Measurements from ENCODE around the gene ZNRF3.

ZNRF3 gene

GRCh38 chr22:28953976-28954880 lies 70.9 kb downstream of the ZNRF3 start:
- Histone ChIP-seq H3K79me2 (ENCODE audit: insufficient read depth, low read length) (no peaks in the 10 kb centered on the region), H3K4me3 (ENCODE audit: low read depth in 1 of 2, low read length in 2 of 2) (no peak overlapping the region), H4K20me1 (ENCODE audit: insufficient read depth, low read length) (peaks cover 92% of the 10 kb centered on the region), H3K4me1 (ENCODE audit: insufficient read depth, low read length) (peaks cover 11% of the 10 kb centered on the region), H3K27me3 (ENCODE audit: insufficient read depth, low read length, poor library complexity) (peaks cover 71% of the 10 kb centered on the region), H3K4me2 (ENCODE audit: insufficient read depth, low read length) (no peak overlapping the region), H3K36me3 (ENCODE audit: insufficient read depth, low read length) (no peaks in the 10 kb centered on the region), H3K9ac (ENCODE audit: low read depth, low read length) (no peak overlapping the region), H3K9me3 (ENCODE audit: insufficient read depth, low read length, severe bottlenecking) (no peaks in the 10 kb centered on the region), H3K27ac (ENCODE audit: low read length) (no peak overlapping the region), H2AFZ (ENCODE audit: low read depth, low read length) (no peak overlapping the region)
- DNase-seq (no peak), ATAC-seq (ENCODE audit: insufficient read depth, low read depth) (no peak)
- TF ChIP-seq CTCF (IDR thresholded peaks at IDR 0.05; ENCODE audit: borderline replicate concordance, extremely low read depth, low read length, poor library complexity, severe bottlenecking) (no peak), EZH2 (IDR thresholded peaks at IDR 0.05; ENCODE audit: borderline replicate concordance, low read depth, low read length, severe bottlenecking) (no peak)

GRCh38 chr22:28955817-28956216 lies 72.4 kb downstream of the ZNRF3 start:
- ATAC-seq (ENCODE audit: insufficient read depth, low read depth) = peak; percentile 97

DNA sequence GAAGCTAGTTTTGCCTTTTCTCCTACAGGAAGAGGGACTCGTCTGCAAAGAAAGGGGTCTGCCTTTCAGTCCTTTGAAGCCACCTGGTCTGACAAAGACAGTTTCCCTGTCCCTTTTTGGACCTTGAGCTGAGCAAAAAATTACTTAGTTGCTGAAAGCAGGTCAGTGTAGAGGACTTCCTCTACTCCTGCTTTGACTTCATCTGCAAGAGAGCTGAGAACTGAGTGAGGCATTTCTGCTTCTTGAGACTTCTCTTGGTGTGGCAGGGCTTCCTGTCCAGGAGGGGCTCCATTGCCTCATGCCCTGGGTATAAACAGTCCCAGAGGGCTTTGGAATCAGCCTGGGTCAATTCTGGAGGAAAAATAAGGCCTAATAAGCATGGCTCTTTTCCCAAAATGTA lies 73.1 kb downstream of the ZNRF3 start:
- Histone ChIP-seq H3K4me1 (ENCODE audit: insufficient read depth, low read length) (peaks cover 11% of the 10 kb centered on the region), H3K27ac (ENCODE audit: low read length) (no peak overlapping the region), H3K4me3 (ENCODE audit: low read depth in 1 of 2, low read length in 2 of 2) (no peak overlapping the region), H3K9me3 (ENCODE audit: insufficient read depth, low read length, severe bottlenecking) (no peaks in the 10 kb centered on the region), H2AFZ (ENCODE audit: low read depth, low read length) (no peak overlapping the region), H3K9ac (ENCODE audit: low read depth, low read length) (no peak overlapping the region), H3K27me3 (ENCODE audit: insufficient read depth, low read length, poor library complexity) (peaks cover 72% of the 10 kb centered on the region), H3K79me2 (ENCODE audit: insufficient read depth, low read length) (no peaks in the 10 kb centered on the region), H4K20me1 (ENCODE audit: insufficient read depth, low read length) (peaks cover 94% of the 10 kb centered on the region), H3K36me3 (ENCODE audit: insufficient read depth, low read length) (no peaks in the 10 kb centered on the region), H3K4me2 (ENCODE audit: insufficient read depth, low read length) (no peak overlapping the region)
- TF ChIP-seq CTCF (IDR thresholded peaks at IDR 0.05; ENCODE audit: borderline replicate concordance, extremely low read depth, low read length, poor library complexity, severe bottlenecking) = no peak
- no peak for TF ChIP-seq EZH2 (IDR thresholded peaks at IDR 0.05; ENCODE audit: borderline replicate concordance, low read depth, low read length, severe bottlenecking)
- no peak for ATAC-seq (ENCODE audit: insufficient read depth, low read depth)
- DNase-seq = no peak

More at GRCh38 chr22:28955817-28956216, 72.4 kb downstream of the ZNRF3 start:
- Histone ChIP-seq H3K4me2 (ENCODE audit: insufficient read depth, low read length) (no peak overlapping the region), H3K4me1 (ENCODE audit: insufficient read depth, low read length) (peaks cover 11% of the 10 kb centered on the region), H2AFZ (ENCODE audit: low read depth, low read length) (no peak overlapping the region), H4K20me1 (ENCODE audit: insufficient read depth, low read length) (peaks cover 93% of the 10 kb centered on the region), H3K79me2 (ENCODE audit: insufficient read depth, low read length) (no peaks in the 10 kb centered on the region), H3K4me3 (ENCODE audit: low read depth in 1 of 2, low read length in 2 of 2) (no peak overlapping the region), H3K9ac (ENCODE audit: low read depth, low read length) (no peak overlapping the region), H3K9me3 (ENCODE audit: insufficient read depth, low read length, severe bottlenecking) (no peaks in the 10 kb centered on the region), H3K27ac (ENCODE audit: low read length) (no peak overlapping the region), H3K36me3 (ENCODE audit: insufficient read depth, low read length) (no peaks in the 10 kb centered on the region), H3K27me3 (ENCODE audit: insufficient read depth, low read length, poor library complexity) (peaks cover 71% of the 10 kb centered on the region)
- TF ChIP-seq CTCF (IDR thresholded peaks at IDR 0.05; ENCODE audit: borderline replicate concordance, extremely low read depth, low read length, poor library complexity, severe bottlenecking) (no peak), EZH2 (IDR thresholded peaks at IDR 0.05; ENCODE audit: borderline replicate concordance, low read depth, low read length, severe bottlenecking) (no peak)
- peak; percentile 97 for DNase-seq
